ENCODE measurements around the gene CDH4. TPM values are rescaled to one million over a fixed set of nuclear protein-coding genes. Genes with fewer than 3 reads are reported as not detected.

CDH4 gene
- total and polyA plus RNA-seq, 2 of the 8 experiments (the other 6 are each of a cell fraction or from before 2014, with no cell fraction given), result 4.3 to 7.9 TPM

DNA sequence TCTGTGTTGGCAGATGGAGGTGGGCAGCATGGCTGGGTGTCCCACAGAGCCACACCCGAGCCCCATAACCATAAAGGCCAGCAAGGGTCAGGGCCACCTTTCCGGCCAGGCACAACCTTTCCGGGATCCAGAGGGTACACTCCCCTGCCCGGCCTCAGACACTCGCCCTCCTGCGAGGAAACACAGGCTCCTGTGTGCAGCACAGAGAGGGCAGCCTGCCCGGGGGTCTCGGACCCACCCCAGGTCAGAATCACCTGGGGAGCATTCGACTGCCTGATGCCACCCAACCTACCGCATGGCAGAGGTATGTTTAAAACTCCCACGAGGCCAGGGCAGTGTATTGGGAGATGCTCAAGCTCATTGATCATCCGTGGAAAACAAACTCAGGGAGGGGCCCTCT lies 553.3 kb downstream of the CDH4 start:
- POLR2A ChIA-PET (ENCODE audit: partially characterized antibody), result interaction anchor here (1.7 kb wide), 1 partner anchor 17 kb away, joined by 4 read pairs; no protein-coding TSS in a partner anchor
- no peak overlapping the region for H3K18ac ChIP-seq (ENCODE audit: extremely low read depth, low read length)
- no peak overlapping the region for H3K23ac ChIP-seq (ENCODE audit: insufficient read length)

More for the DNA sequence above, 553.3 kb downstream of the CDH4 start:
- H3K56ac ChIP-seq (replicated peaks; ENCODE audit: insufficient read length, low read depth, low read length), result no peak overlapping the region
- no peak overlapping the region for H2BK15ac ChIP-seq (ENCODE audit: low read length)
- H3K4me2 ChIP-seq (ENCODE audit: insufficient read depth in 1 of 2, low read depth in 2 of 2, low read length in 2 of 2), result no peak overlapping the region
- H2BK5ac ChIP-seq (ENCODE audit: low read depth, low read length), result no peak overlapping the region
- H3K14ac ChIP-seq (ENCODE audit: insufficient read length), result no peak overlapping the region
- DNase-seq (ENCODE audit: low read depth in 1 of 2, low spot score in 2 of 2) (no peak), FAIRE-seq (no peak)
- H3K9ac ChIP-seq (replicated peaks in 1 of 4; ENCODE audit: extremely low read depth in 1 of 4, low read depth in 3 of 4, low read length in 3 of 4), result no peak overlapping the region
- H2BK20ac ChIP-seq (ENCODE audit: low read length), result no peak overlapping the region
- no peak overlapping the region for H2AK5ac ChIP-seq (ENCODE audit: low read depth, low read length)
- no peaks in the 10 kb centered on the region for H3K79me1 ChIP-seq (ENCODE audit: low read depth, low read length)
- H4K5ac ChIP-seq (ENCODE audit: insufficient read length, low read depth, low read length), result no peak overlapping the region
- H3K23me2 ChIP-seq (ENCODE audit: low read depth, low read length), result no peaks in the 10 kb centered on the region
- H4K20me1 ChIP-seq (replicated peaks in 1 of 2; ENCODE audit: control insufficient read depth in 1 of 2, insufficient read depth in 2 of 2, low read length in 2 of 2), result peaks cover 0 to 7% of the 10 kb centered on the region in 2 experiments
- no peak overlapping the region for H4K8ac ChIP-seq (ENCODE audit: extremely low read depth, insufficient read depth, low read length)
- H4K91ac ChIP-seq (replicated peaks; ENCODE audit: insufficient read length, low read length), result no peak overlapping the region
- H3K27ac ChIP-seq (ENCODE audit: low read depth, low read length), result no peak overlapping the region
- no peak for TF ChIP-seq TAF1 (IDR thresholded peaks at IDR 0.05; ENCODE audit: low read depth, low read length)
- TF ChIP-seq CEBPB (IDR thresholded peaks at IDR 0.05; ENCODE audit: low read depth, low read length), result no peak
- CTCF ChIA-PET (ENCODE audit: partially characterized antibody), result interaction anchor here (1.2 kb wide), 1 partner anchor 69 kb away, joined by 4 read pairs; no protein-coding TSS in a partner anchor
- 91% methylated on average over 12 of the region's 12 CpGs; no CpG with 5 or more reads in 1 of the 2 experiments for WGBS, 2 experiments (ENCODE audit: extremely low coverage in 1 of 2, insufficient coverage in 1 of 2, insufficient read length in 1 of 2, insufficient replicate concordance in 2 of 2, low coverage in 1 of 2, low lambda C conversion rate in 2 of 2, missing lambda C conversion rate in 1 of 2)
- no peaks in the 10 kb centered on the region for H3K79me2 ChIP-seq (ENCODE audit: control insufficient read depth in 1 of 2, insufficient read depth in 2 of 2, low read length in 2 of 2)
- H2AFZ ChIP-seq (ENCODE audit: low read length), result no peak overlapping the region
- H3K36me3 ChIP-seq (ENCODE audit: control insufficient read depth in 2 of 4, insufficient read depth in 4 of 4, low read length in 3 of 4), result no peaks in the 10 kb centered on the region
- no peaks in the 10 kb centered on the region for H3K9me3 ChIP-seq (ENCODE audit: insufficient read depth in 2 of 2, low read depth in 1 of 2, low read length in 1 of 2)
- peaks cover 0 to 5% (median 2%) of the 10 kb centered on the region in 4 experiments; a peak in 3 of 7 replicates for H3K27me3 ChIP-seq (replicated peaks in 1 of 4; ENCODE audit: control insufficient read depth in 3 of 4, extremely low read depth in 1 of 4, insufficient read depth in 3 of 4, low read length in 3 of 4)
- H3K4ac ChIP-seq (replicated peaks; ENCODE audit: insufficient read length, low read depth, low read length), result no peak overlapping the region
- peaks cover 0 to 2% (median 0%) of the 10 kb centered on the region in 4 experiments; a peak in 2 of 7 replicates for H3K4me1 ChIP-seq (replicated peaks in 1 of 4; ENCODE audit: control insufficient read depth in 3 of 4, insufficient read depth in 4 of 4, low read length in 3 of 4)
- H2BK120ac ChIP-seq (replicated peaks; ENCODE audit: low read depth, low read length), result no peak overlapping the region
- no peak overlapping the region for H2BK12ac ChIP-seq (ENCODE audit: low read depth, low read length)
- H3K4me3 ChIP-seq (ENCODE audit: extremely low read depth in 1 of 4, insufficient read depth in 2 of 4, low read depth in 3 of 4, low read length in 4 of 4), result no peak overlapping the region

Measured in H1 (cell line).